Measurements from ENCODE around the gene FRYL.
"Not testable (repeated sequence)": the region's sequence is repeated elsewhere in the genome, so short reads cannot be mapped to it uniquely, and the experiment has no call there.

The FRYL gene

DNA sequence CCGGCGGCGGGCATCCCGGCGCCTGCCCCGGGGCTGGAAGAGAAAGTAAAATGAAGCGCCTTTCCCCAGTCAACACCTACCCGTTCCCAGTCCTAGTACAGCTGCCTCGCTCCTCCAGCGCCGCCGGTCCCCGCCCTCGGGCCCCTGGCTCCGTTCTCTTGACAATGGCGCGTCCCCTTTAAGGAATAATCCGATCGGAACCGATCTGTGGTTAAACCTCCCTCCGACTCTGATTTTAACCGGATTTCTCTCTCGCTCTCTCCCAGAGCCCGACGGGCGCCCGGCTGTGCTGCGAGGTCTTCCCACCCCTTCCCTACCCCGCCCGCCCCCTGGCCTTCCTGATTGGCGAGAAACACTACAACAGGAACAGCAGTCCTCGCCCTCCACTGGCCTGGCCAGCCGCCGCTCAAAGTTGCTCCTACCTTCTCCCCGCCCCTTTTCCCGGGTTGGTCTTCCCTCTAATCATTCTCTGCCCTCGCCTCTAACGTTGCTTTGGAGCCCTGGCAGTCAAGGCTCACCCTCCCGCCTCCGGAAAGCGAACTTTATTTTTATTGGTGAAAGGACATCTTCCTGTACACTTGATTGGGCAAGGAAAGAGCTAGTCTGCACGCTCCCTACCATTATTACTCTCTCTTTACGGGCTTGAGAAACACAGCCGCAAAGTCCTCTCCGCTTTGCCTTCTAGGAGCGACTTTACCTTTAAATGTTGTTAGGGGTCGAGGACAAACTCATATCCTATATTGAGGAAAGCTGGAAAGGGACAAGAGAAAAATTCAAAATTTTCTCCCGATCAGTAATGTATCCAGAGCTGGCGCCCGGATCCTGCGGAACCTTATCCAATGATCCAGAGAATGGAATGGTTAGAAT, at the start of gene FRYL:
FRYL (minus strand) TSS at position 282 of the 867 bp plus-strand sequence. CDS start 145,869 bp downstream, outside the sequence.
- Mint-ChIP-seq H3K4me1 (peaks cover 41% of the 10 kb centered on the region), H3K27me3 (ENCODE audit: low read depth) (no peaks in the 10 kb centered on the region), H3K27ac (peak within 1 kb of the TSS; percentile 90 to 98 (median 96)), H3K36me3 (ENCODE audit: low read depth) (no peaks in the 10 kb centered on the region), H3K9me3 (no peaks in the 10 kb centered on the region), H3K4me3 (peak within 1 kb of the TSS; percentile 95 to 97 (median 96))
- TF ChIP-seq, protein P1, sequence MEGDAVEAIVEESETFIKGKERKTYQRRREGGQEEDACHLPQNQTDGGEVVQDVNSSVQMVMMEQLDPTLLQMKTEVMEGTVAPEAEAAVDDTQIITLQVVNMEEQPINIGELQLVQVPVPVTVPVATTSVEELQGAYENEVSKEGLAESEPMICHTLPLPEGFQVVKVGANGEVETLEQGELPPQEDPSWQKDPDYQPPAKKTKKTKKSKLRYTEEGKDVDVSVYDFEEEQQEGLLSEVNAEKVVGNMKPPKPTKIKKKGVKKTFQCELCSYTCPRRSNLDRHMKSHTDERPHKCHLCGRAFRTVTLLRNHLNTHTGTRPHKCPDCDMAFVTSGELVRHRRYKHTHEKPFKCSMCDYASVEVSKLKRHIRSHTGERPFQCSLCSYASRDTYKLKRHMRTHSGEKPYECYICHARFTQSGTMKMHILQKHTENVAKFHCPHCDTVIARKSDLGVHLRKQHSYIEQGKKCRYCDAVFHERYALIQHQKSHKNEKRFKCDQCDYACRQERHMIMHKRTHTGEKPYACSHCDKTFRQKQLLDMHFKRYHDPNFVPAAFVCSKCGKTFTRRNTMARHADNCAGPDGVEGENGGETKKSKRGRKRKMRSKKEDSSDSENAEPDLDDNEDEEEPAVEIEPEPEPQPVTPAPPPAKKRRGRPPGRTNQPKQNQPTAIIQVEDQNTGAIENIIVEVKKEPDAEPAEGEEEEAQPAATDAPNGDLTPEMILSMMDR (IDR thresholded peaks at IDR 0.05; ENCODE audit: unreplicated experiment in 3 of 3) = no peak

DNA sequence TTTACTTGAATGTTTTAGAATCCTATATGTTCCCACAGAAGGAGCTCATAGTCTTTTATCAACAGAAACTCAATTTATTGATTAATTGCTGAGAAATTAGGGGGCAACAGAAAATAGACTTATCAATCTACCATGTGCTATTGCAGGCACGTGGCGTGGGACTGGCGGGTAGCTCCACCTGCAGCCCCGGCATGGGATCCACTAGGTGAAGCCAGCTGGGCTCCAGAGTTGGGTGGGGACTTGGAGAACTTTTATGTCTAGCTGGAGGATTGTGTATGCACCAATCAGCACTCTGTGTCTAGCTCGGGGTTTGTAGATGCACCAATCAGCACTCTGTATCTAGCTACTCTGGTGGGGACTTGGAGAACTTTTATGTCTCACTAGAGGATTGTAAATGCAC, 47.5 kb upstream of the FRYL start:
- peaks cover 4% of the 10 kb centered on the region for H3K36me3 Mint-ChIP-seq (ENCODE audit: low read depth)
- no peak overlapping the region for H3K27ac Mint-ChIP-seq
- H3K4me3 Mint-ChIP-seq = no peak overlapping the region
- peaks cover 19% of the 10 kb centered on the region for H3K4me1 Mint-ChIP-seq
- TF ChIP-seq, protein P1 (IDR thresholded peaks at IDR 0.05; ENCODE audit: unreplicated experiment in 3 of 3) = no peak
- peaks cover 16% of the 10 kb centered on the region for H3K27me3 Mint-ChIP-seq (ENCODE audit: low read depth)
- no peaks in the 10 kb centered on the region for H3K9me3 Mint-ChIP-seq

DNA sequence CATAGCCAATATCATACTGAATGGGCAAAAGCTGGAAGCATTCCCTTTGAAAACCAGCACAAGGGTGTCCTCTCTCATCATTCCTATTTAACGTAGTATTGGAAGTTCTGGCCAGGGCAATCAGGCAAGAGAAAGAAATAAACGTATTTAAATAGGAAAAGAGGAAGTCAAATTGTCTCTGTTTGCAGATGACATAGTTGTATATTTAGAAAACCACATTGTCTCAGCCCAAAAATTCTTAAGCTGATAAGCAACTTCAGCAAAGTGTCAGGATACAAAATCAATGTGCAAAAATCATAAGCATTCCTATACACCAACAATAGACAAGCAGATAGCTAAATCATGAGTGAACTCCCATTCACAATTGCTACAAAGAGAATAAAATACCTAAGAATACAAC, 41.4 kb upstream of the FRYL start:
- H3K27ac Mint-ChIP-seq; H3K36me3 Mint-ChIP-seq (ENCODE audit: low read depth); H3K4me3 Mint-ChIP-seq; H3K4me1 Mint-ChIP-seq; H3K9me3 Mint-ChIP-seq: not testable (repeated sequence)
- H3K27me3 Mint-ChIP-seq (ENCODE audit: low read depth) = peaks cover 20% of the 10 kb centered on the region

DNA sequence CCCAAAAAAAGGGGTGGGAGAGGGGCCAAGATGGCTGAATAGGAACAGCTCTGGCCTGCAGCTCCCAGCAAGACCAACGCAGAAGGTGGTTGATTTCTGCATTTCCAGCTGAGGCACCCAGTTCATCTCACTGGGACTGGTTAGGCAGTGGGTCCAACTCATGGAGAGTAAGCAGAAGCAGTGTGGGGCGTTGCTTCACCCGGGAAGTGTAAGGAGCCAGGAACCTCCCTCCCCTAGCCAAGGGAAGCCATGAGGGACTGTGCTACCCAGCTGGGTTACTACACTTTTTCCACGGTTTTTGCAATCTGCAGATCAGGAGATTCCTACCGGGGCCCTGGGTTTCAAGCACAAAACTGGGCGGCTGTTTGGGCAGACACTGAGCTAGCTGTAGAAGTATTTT, 36.9 kb upstream of the FRYL start:
- H3K9me3 Mint-ChIP-seq = peaks cover 6% of the 10 kb centered on the region
- no peak overlapping the region for H3K4me3 Mint-ChIP-seq
- TF ChIP-seq, protein P1 (IDR thresholded peaks at IDR 0.05; ENCODE audit: unreplicated experiment in 3 of 3) = no peak
- no peaks in the 10 kb centered on the region for H3K36me3 Mint-ChIP-seq (ENCODE audit: low read depth)
- H3K4me1 Mint-ChIP-seq = peaks cover 8% of the 10 kb centered on the region
- H3K27me3 Mint-ChIP-seq (ENCODE audit: low read depth) = peaks cover 6% of the 10 kb centered on the region
- H3K27ac Mint-ChIP-seq = no peak overlapping the region

DNA sequence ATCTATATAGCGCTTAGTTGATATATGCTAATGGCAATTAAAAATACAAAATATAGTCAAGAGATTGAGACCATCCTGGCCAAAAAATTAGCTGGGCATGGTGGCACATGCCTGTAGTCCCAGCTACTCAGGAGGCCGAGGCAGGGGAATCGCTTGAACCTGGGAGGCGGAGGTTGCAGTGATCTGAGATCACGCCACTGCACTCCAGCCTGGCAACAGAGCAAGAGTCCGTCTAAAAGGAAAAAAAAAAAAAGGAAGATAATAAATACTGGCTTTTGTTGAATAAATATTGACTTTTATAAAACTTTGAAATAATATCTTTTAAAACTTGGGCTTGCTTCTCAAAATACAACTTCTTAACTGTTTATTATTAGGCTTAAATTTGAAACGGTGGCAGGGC, 36.2 kb upstream of the FRYL start:
- not testable (repeated sequence) for H3K27ac Mint-ChIP-seq; H3K27me3 Mint-ChIP-seq (ENCODE audit: low read depth); H3K9me3 Mint-ChIP-seq; H3K4me3 Mint-ChIP-seq; H3K36me3 Mint-ChIP-seq (ENCODE audit: low read depth)
- peaks cover 11% of the 10 kb centered on the region for H3K4me1 Mint-ChIP-seq

DNA sequence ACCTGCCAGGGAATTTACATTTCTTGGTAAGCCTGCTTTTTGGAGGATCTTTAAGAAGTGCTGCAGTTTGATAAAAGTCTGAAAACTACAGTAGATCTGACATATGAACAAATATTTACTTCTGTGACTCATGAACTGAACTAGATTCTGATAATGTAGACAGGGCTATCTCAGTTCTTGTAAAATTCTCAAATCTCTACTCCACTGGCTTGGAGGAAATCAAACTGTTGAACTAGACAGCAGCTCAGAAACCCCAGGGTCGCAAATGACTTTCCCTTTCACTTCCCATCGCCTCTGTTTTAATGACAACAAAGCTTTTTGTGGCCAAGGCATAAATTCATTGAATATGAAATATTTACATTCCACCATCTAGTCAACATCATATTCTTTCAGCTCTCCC, 35.4 kb upstream of the FRYL start:
- no peak overlapping the region for H3K4me3 Mint-ChIP-seq
- H3K27ac Mint-ChIP-seq = no peak overlapping the region
- peaks cover 4% of the 10 kb centered on the region for H3K9me3 Mint-ChIP-seq
- peaks cover 6% of the 10 kb centered on the region for H3K27me3 Mint-ChIP-seq (ENCODE audit: low read depth)
- H3K4me1 Mint-ChIP-seq = peaks cover 11% of the 10 kb centered on the region
- no peaks in the 10 kb centered on the region for H3K36me3 Mint-ChIP-seq (ENCODE audit: low read depth)
- TF ChIP-seq, protein P1 (IDR thresholded peaks at IDR 0.05; ENCODE audit: unreplicated experiment in 3 of 3) = no peak

DNA sequence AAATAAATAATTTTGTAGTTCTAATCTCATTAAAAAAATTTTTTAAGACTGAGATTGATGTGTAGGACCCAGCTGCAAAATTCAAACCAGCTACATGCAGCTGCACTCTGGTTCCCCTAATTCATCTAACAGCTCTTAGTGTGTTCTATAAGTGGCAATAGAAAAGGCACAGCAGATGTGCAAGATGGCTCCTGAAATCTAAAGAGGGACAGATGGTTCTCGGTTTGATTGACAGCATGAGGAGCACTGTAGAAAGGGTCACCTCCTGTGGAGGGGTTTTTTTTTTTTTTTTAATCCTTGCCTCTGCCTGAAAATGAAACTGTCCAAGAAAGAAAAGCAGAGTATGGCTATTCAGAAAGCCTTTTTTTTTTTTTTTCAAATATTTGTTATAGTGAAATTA, 33.9 kb upstream of the FRYL start:
- H3K27me3 Mint-ChIP-seq (ENCODE audit: low read depth) = no peaks in the 10 kb centered on the region

More for the DNA sequence above, 33.9 kb upstream of the FRYL start:
- H3K4me1 Mint-ChIP-seq = peaks cover 11% of the 10 kb centered on the region
- TF ChIP-seq, protein P1 (IDR thresholded peaks at IDR 0.05; ENCODE audit: unreplicated experiment in 3 of 3) = no peak
- no peak overlapping the region for H3K4me3 Mint-ChIP-seq
- H3K27ac Mint-ChIP-seq = no peak overlapping the region
- H3K36me3 Mint-ChIP-seq (ENCODE audit: low read depth) = no peaks in the 10 kb centered on the region
- no peaks in the 10 kb centered on the region for H3K9me3 Mint-ChIP-seq

Data from nephron (organoid).